GM19023 (cell line): ENCODE results near the gene ARHGAP22.

Experiments used
- ATAC-seq: cut with Tn5 transposase; IDR thresholded peaks from one replicate; pipeline ENCODE4 v1.9.1; 2021; ENCODE audit warnings: mild to moderate bottlenecking, moderate library complexity; ENCODE audit not compliant: unreplicated experiment

ARHGAP22 gene

GRCh38 chr10:48517482-48517881 lies 87.4 kb downstream of the ARHGAP22 start:
- ATAC-seq = no peak

- no peak for ATAC-seq
Observed at GRCh38 chr10:48516911-48517310, 88.0 kb downstream of the ARHGAP22 start.

- no peak for ATAC-seq
Observed at GRCh38 chr10:48514916-48515315, 90.0 kb downstream of the ARHGAP22 start.

- ATAC-seq = no peak
Observed at GRCh38 chr10:48514255-48514654, 90.6 kb downstream of the ARHGAP22 start.

GRCh38 chr10:48512861-48513260 lies 92.0 kb downstream of the ARHGAP22 start:
- no peak for ATAC-seq

- no peak for ATAC-seq
Observed at GRCh38 chr10:48511875-48512231, 93.0 kb downstream of the ARHGAP22 start.

- ATAC-seq = no peak
Observed at GRCh38 chr10:48511066-48511874, 93.6 kb downstream of the ARHGAP22 start.

GRCh38 chr10:48509974-48510692 lies 94.7 kb downstream of the ARHGAP22 start:
- no peak for ATAC-seq

- ATAC-seq = no peak
Observed at GRCh38 chr10:48508791-48509772, 95.8 kb downstream of the ARHGAP22 start.

GRCh38 chr10:48507933-48508790 lies 96.7 kb downstream of the ARHGAP22 start:
- ATAC-seq = no peak

- ATAC-seq = no peak
Observed at GRCh38 chr10:48507494-48507893, 97.4 kb downstream of the ARHGAP22 start.

GRCh38 chr10:48506147-48506917 lies 98.5 kb downstream of the ARHGAP22 start:
- ATAC-seq = peak; percentile 38

GRCh38 chr10:48505394-48506112 lies 99.3 kb downstream of the ARHGAP22 start:
- ATAC-seq = no peak

- no peak for ATAC-seq
Observed at GRCh38 chr10:48504141-48504885, 100.6 kb downstream of the ARHGAP22 start.

GRCh38 chr10:48503293-48503911 lies 101.5 kb downstream of the ARHGAP22 start:
- ATAC-seq = no peak

- ATAC-seq = no peak
Observed at GRCh38 chr10:48502791-48503190, 102.1 kb downstream of the ARHGAP22 start.
